ENCODE measurements around the gene TANGO2.

TANGO2 gene

GRCh38 chr22:19991395-19991644 is 29.6 kb upstream of the TANGO2 start:
- Histone ChIP-seq H3K9me3 (ENCODE audit: control insufficient read depth, insufficient read depth, low read depth, low read length) (no peaks in the 10 kb centered on the region), H3K27ac (ENCODE audit: low read depth, low read length) (no peak overlapping the region), H3K4me3 (ENCODE audit: low read depth, low read length) (no peak overlapping the region), H3K27me3 (ENCODE audit: control insufficient read depth, insufficient read depth, low read length) (no peaks in the 10 kb centered on the region), H3K9ac (ENCODE audit: low read length) (no peak overlapping the region), H3K36me3 (ENCODE audit: control insufficient read depth, insufficient read depth, low read length) (no peaks in the 10 kb centered on the region), H3K4me1 (ENCODE audit: control insufficient read depth, insufficient read depth, low read length) (peaks cover 6% of the 10 kb centered on the region)

- H3K27ac ChIP-seq (ENCODE audit: low read depth, low read length) = no peak overlapping the region
- no peaks in the 10 kb centered on the region for H3K9me3 ChIP-seq (ENCODE audit: control insufficient read depth, insufficient read depth, low read depth, low read length)
- no peak overlapping the region for H3K4me3 ChIP-seq (ENCODE audit: low read depth, low read length)
- H3K4me1 ChIP-seq (ENCODE audit: control insufficient read depth, insufficient read depth, low read length) = peaks cover 6% of the 10 kb centered on the region
- H3K36me3 ChIP-seq (ENCODE audit: control insufficient read depth, insufficient read depth, low read length) = no peaks in the 10 kb centered on the region
- H3K9ac ChIP-seq (ENCODE audit: low read length) = no peak overlapping the region
- H3K27me3 ChIP-seq (ENCODE audit: control insufficient read depth, insufficient read depth, low read length) = no peaks in the 10 kb centered on the region
Measured at GRCh38 chr22:19991645-19992451, 29.1 kb upstream of the TANGO2 start.

- no peaks in the 10 kb centered on the region for H3K9me3 ChIP-seq (ENCODE audit: control insufficient read depth, insufficient read depth, low read depth, low read length)
- no peaks in the 10 kb centered on the region for H3K27me3 ChIP-seq (ENCODE audit: control insufficient read depth, insufficient read depth, low read length)
- no peaks in the 10 kb centered on the region for H3K36me3 ChIP-seq (ENCODE audit: control insufficient read depth, insufficient read depth, low read length)
- H3K27ac ChIP-seq (ENCODE audit: low read depth, low read length) = no peak overlapping the region
- H3K9ac ChIP-seq (ENCODE audit: low read length) = no peak overlapping the region
- no peak overlapping the region for H3K4me3 ChIP-seq (ENCODE audit: low read depth, low read length)
- peaks cover 3% of the 10 kb centered on the region for H3K4me1 ChIP-seq (ENCODE audit: control insufficient read depth, insufficient read depth, low read length)
Measured at GRCh38 chr22:19992481-19992911, 28.4 kb upstream of the TANGO2 start.

GRCh38 chr22:19992921-19993355 is 28.0 kb upstream of the TANGO2 start:
- Histone ChIP-seq H3K9me3 (ENCODE audit: control insufficient read depth, insufficient read depth, low read depth, low read length) (no peaks in the 10 kb centered on the region), H3K4me3 (ENCODE audit: low read depth, low read length) (no peak overlapping the region), H3K27me3 (ENCODE audit: control insufficient read depth, insufficient read depth, low read length) (no peaks in the 10 kb centered on the region), H3K27ac (ENCODE audit: low read depth, low read length) (no peak overlapping the region), H3K36me3 (ENCODE audit: control insufficient read depth, insufficient read depth, low read length) (no peaks in the 10 kb centered on the region), H3K4me1 (ENCODE audit: control insufficient read depth, insufficient read depth, low read length) (no peaks in the 10 kb centered on the region; the same call in 1 of the 2 replicates), H3K9ac (ENCODE audit: low read length) (no peak overlapping the region)

GRCh38 chr22:19993926-19994325 is 27.0 kb upstream of the TANGO2 start:
- Histone ChIP-seq H3K27ac (ENCODE audit: low read depth, low read length) (no peak overlapping the region), H3K9ac (ENCODE audit: low read length) (no peak overlapping the region), H3K4me1 (ENCODE audit: control insufficient read depth, insufficient read depth, low read length) (peaks cover 7% of the 10 kb centered on the region), H3K27me3 (ENCODE audit: control insufficient read depth, insufficient read depth, low read length) (no peaks in the 10 kb centered on the region), H3K36me3 (ENCODE audit: control insufficient read depth, insufficient read depth, low read length) (no peaks in the 10 kb centered on the region), H3K4me3 (ENCODE audit: low read depth, low read length) (no peak overlapping the region), H3K9me3 (ENCODE audit: control insufficient read depth, insufficient read depth, low read depth, low read length) (no peaks in the 10 kb centered on the region)

- Histone ChIP-seq H3K9ac (ENCODE audit: low read length) (no peak overlapping the region), H3K27me3 (ENCODE audit: control insufficient read depth, insufficient read depth, low read length) (no peaks in the 10 kb centered on the region), H3K27ac (ENCODE audit: low read depth, low read length) (no peak overlapping the region), H3K4me3 (ENCODE audit: low read depth, low read length) (no peak overlapping the region), H3K9me3 (ENCODE audit: control insufficient read depth, insufficient read depth, low read depth, low read length) (no peaks in the 10 kb centered on the region), H3K4me1 (ENCODE audit: control insufficient read depth, insufficient read depth, low read length) (peaks cover 17% of the 10 kb centered on the region), H3K36me3 (ENCODE audit: control insufficient read depth, insufficient read depth, low read length) (no peaks in the 10 kb centered on the region)
Measured at GRCh38 chr22:19994851-19995610, 25.9 kb upstream of the TANGO2 start.

GRCh38 chr22:19995611-19996339 is 25.1 kb upstream of the TANGO2 start:
- Histone ChIP-seq H3K27me3 (ENCODE audit: control insufficient read depth, insufficient read depth, low read length) (no peaks in the 10 kb centered on the region), H3K9ac (ENCODE audit: low read length) (no peak overlapping the region), H3K4me3 (ENCODE audit: low read depth, low read length) (no peak overlapping the region), H3K9me3 (ENCODE audit: control insufficient read depth, insufficient read depth, low read depth, low read length) (no peaks in the 10 kb centered on the region), H3K4me1 (ENCODE audit: control insufficient read depth, insufficient read depth, low read length) (peaks cover 24% of the 10 kb centered on the region), H3K27ac (ENCODE audit: low read depth, low read length) (no peak overlapping the region), H3K36me3 (ENCODE audit: control insufficient read depth, insufficient read depth, low read length) (no peaks in the 10 kb centered on the region)

GRCh38 chr22:19996694-19997384 is 24.1 kb upstream of the TANGO2 start:
- Histone ChIP-seq H3K9ac (ENCODE audit: low read length) (no peak overlapping the region), H3K36me3 (ENCODE audit: control insufficient read depth, insufficient read depth, low read length) (no peaks in the 10 kb centered on the region), H3K27me3 (ENCODE audit: control insufficient read depth, insufficient read depth, low read length) (no peaks in the 10 kb centered on the region), H3K9me3 (ENCODE audit: control insufficient read depth, insufficient read depth, low read depth, low read length) (no peaks in the 10 kb centered on the region), H3K4me3 (ENCODE audit: low read depth, low read length) (no peak overlapping the region), H3K27ac (ENCODE audit: low read depth, low read length) (no peak overlapping the region), H3K4me1 (ENCODE audit: control insufficient read depth, insufficient read depth, low read length) (peaks cover 33% of the 10 kb centered on the region)

GRCh38 chr22:19997561-19998231 is 23.2 kb upstream of the TANGO2 start:
- peaks cover 35% of the 10 kb centered on the region for H3K4me1 ChIP-seq (ENCODE audit: control insufficient read depth, insufficient read depth, low read length)
- H3K9me3 ChIP-seq (ENCODE audit: control insufficient read depth, insufficient read depth, low read depth, low read length) = no peaks in the 10 kb centered on the region
- no peak overlapping the region for H3K27ac ChIP-seq (ENCODE audit: low read depth, low read length)
- H3K27me3 ChIP-seq (ENCODE audit: control insufficient read depth, insufficient read depth, low read length) = no peaks in the 10 kb centered on the region
- no peaks in the 10 kb centered on the region for H3K36me3 ChIP-seq (ENCODE audit: control insufficient read depth, insufficient read depth, low read length)
- H3K4me3 ChIP-seq (ENCODE audit: low read depth, low read length) = no peak overlapping the region
- no peak overlapping the region for H3K9ac ChIP-seq (ENCODE audit: low read length)

- Histone ChIP-seq H3K4me3 (ENCODE audit: low read depth, low read length) (no peak overlapping the region), H3K27me3 (ENCODE audit: control insufficient read depth, insufficient read depth, low read length) (no peaks in the 10 kb centered on the region), H3K36me3 (ENCODE audit: control insufficient read depth, insufficient read depth, low read length) (no peaks in the 10 kb centered on the region), H3K9ac (ENCODE audit: low read length) (no peak overlapping the region), H3K4me1 (ENCODE audit: control insufficient read depth, insufficient read depth, low read length) (peaks cover 35% of the 10 kb centered on the region), H3K9me3 (ENCODE audit: control insufficient read depth, insufficient read depth, low read depth, low read length) (peaks cover 1% of the 10 kb centered on the region; the same call in 1 of the 2 replicates), H3K27ac (ENCODE audit: low read depth, low read length) (no peak overlapping the region)
Measured at GRCh38 chr22:19998232-19998951, 22.5 kb upstream of the TANGO2 start.

All from HUES6 (cell line).